K562 (cell line): ENCODE data around the gene FYB1. TPM values are rescaled to one million over a fixed set of nuclear protein-coding genes. Genes with fewer than 3 reads are reported as not detected.

Source experiments
- ASH1L ChIP-seq: fragments of 450-650 bp; IDR thresholded peaks from 2 replicates; pipeline ENCODE4 v1.6.1; 2018; ENCODE audit warnings: borderline replicate concordance, mild to moderate bottlenecking, low read depth; ENCODE audit not compliant: partially characterized antibody
- ATF2 ChIP-seq: sonication (generic); formaldehyde crosslinking; IDR thresholded peaks from 2 replicates; pipeline ENCODE4 v1.8.1; 2022; ENCODE audit warnings: missing genetic modification reagents
- ATF4 ChIP-seq: fragments of 450-650 bp; formaldehyde crosslinking; IDR thresholded peaks from 2 replicates; pipeline ENCODE4 v1.4.0; 2022; ENCODE audit warnings: mild to moderate bottlenecking, moderate library complexity
- CHD4 ChIP-seq: fragments of 200-600 bp; sonication (generic); IDR thresholded peaks from 3 replicates; pipeline ENCODE4 v1.6.1; 2012; ENCODE audit warnings: low read depth, mild to moderate bottlenecking, mixed read lengths, low read length, inconsistent platforms; ENCODE audit not compliant: insufficient read depth, insufficient replicate concordance, poor library complexity, severe bottlenecking
- CREB1 ChIP-seq, 2 experiments: sonication (generic) in 1 of 2; formaldehyde crosslinking in 1 of 2; IDR thresholded peaks; 2 replicates each; pipeline versions ENCODE4 v1.6.1 to v1.8.0; 2012 to 2022; ENCODE audit warnings: inconsistent platforms in 1 of 2, mild to moderate bottlenecking in 1 of 2, missing genetic modification reagents in 1 of 2, moderate library complexity in 1 of 2
- DEAF1 ChIP-seq: fragments of 450-650 bp; formaldehyde crosslinking; IDR thresholded peaks from 2 replicates; pipeline ENCODE4 v1.4.0; 2020; ENCODE audit warnings: mild to moderate bottlenecking, moderate library complexity
- E2F8 ChIP-seq: fragments of 450-650 bp; IDR thresholded peaks from 2 replicates; pipeline ENCODE4 v1.7.1; 2018; ENCODE audit warnings: mild to moderate bottlenecking, low read depth; ENCODE audit not compliant: partially characterized antibody
- EGR1 ChIP-seq: fragments of 450-650 bp; conservative IDR thresholded peaks from 2 replicates; pipeline ENCODE4 v1.6.1; 2017; ENCODE audit warnings: mild to moderate bottlenecking
- GABPA ChIP-seq: fragments of 200-800 bp; sonication (Bioruptor generic); conservative IDR thresholded peaks from 2 replicates; pipeline ENCODE4 v1.6.1; 2016; ENCODE audit warnings: low read depth, missing genetic modification characterization, missing compliant biosample characterization
- HDGF ChIP-seq: fragments of 450-650 bp; IDR thresholded peaks from 2 replicates; pipeline ENCODE4 v1.6.1; 2016
- NFE2 ChIP-seq: IDR thresholded peaks from 2 replicates; pipeline ENCODE4 v1.6.1; 2014; ENCODE audit warnings: antibody characterized with exemption, low read depth
- POLR2H ChIP-seq: IDR thresholded peaks from 2 replicates; pipeline ENCODE4 v1.6.1; 2016; ENCODE audit warnings: missing genetic modification characterization, low read depth, mild to moderate bottlenecking, control low read depth, missing compliant biosample characterization, moderate library complexity
- PRPF4 ChIP-seq: fragments of 200-400 bp; formaldehyde crosslinking; IDR thresholded peaks from one replicate; pipeline ENCODE4 v1.6.1; 2017; ENCODE audit warnings: low read length, low read depth, mild to moderate bottlenecking; ENCODE audit not compliant: insufficient read depth, poor library complexity, severe bottlenecking
- RFX1 ChIP-seq: fragments of 450-650 bp; IDR thresholded peaks from 2 replicates; pipeline ENCODE4 v1.6.1; 2016; ENCODE audit warnings: mild to moderate bottlenecking, moderate library complexity
- SP2 ChIP-seq: IDR thresholded peaks from 2 replicates; pipeline ENCODE4 v1.6.1; 2011; ENCODE audit warnings: mild to moderate bottlenecking, low read depth, low read length, moderate library complexity; ENCODE audit not compliant: poor library complexity, severe bottlenecking; ENCODE audit errors: extremely low read depth
- STAT5B ChIP-seq: fragments of 250-450 bp; sonication (Bioruptor Pico); IDR thresholded peaks from 2 replicates; pipeline ENCODE4 v1.8.0; 2021; ENCODE audit warnings: mild to moderate bottlenecking, inconsistent platforms
- ZBTB12 ChIP-seq: fragments of 250-450 bp; sonication (Bioruptor Pico); IDR thresholded peaks from 2 replicates; pipeline ENCODE4 v1.4.0; 2020
- ZFX ChIP-seq: sonication (generic); formaldehyde crosslinking; IDR thresholded peaks from 2 replicates; pipeline ENCODE4 v1.8.0; 2022; ENCODE audit warnings: mild to moderate bottlenecking, missing genetic modification reagents, moderate library complexity
- ZSCAN29 ChIP-seq: fragments of 450-650 bp; IDR thresholded peaks from 2 replicates; pipeline ENCODE4 v1.6.1; 2017
- polyA plus RNA-seq, 8 experiments: library from polyadenylated mRNA; depleted of rRNA in 4 of 8; stranded (reverse) in 5 of 8; unstranded in 3 of 8; fragments of >200 nt; fragmentation: Nextera tagmentation in 2 of 8; fragmentation: Illumina TruSeq in 1 of 8; extraction: Ambion mirVana in 2 of 8; extraction: Trizol in 1 of 8; gene quantifications; 2 replicates each; pipeline versions ENCODE4 v1.2.1 to v1.2.3, GENCODE V29; 2011 to 2014; ENCODE audit warnings: inconsistent platforms in 1 of 8, missing spikeins in 1 of 8
- total RNA-seq, 7 experiments: library from RNA; depleted of rRNA in 6 of 7; stranded (reverse); fragments of >200 nt in 6 of 7; fragmentation: Illumina TruSeq in 2 of 7; extraction: Trizol in 2 of 7; gene quantifications; 2 replicates each; pipeline versions ENCODE4 v1.2.1 to v1.2.3, GENCODE V29; 2011 to 2021; ENCODE audit warnings: low replicate concordance in 1 of 7

FYB1 gene
- total and polyA plus RNA-seq, 9 of the 15 experiments (the other 6 are each of a cell fraction or from before 2014, with no cell fraction given): 4.7 to 31.5 (median 9.7) TPM

- no peak for TF ChIP-seq STAT5B
- no peak for TF ChIP-seq PRPF4
- TF ChIP-seq CREB1 (IDR thresholded peaks at IDR 0.05): no peak
- TF ChIP-seq CREB1 (CRISPR knock-in tag; IDR thresholded peaks at IDR 0.05): no peak
- TF ChIP-seq ATF2 (CRISPR knock-in tag): no peak
- no peak for TF ChIP-seq E2F8
- no peak for TF ChIP-seq GABPA
- TF ChIP-seq RFX1: no peak
- TF ChIP-seq ASH1L: no peak
- TF ChIP-seq ZFX (CRISPR knock-in tag): peak; percentile 32; the same call in 1 of the 2 replicates
- TF ChIP-seq ZBTB12 (CRISPR knock-in tag): no peak
- TF ChIP-seq POLR2H (tag): no peak
- no peak for TF ChIP-seq SP2
- TF ChIP-seq HDGF: no peak
- no peak for TF ChIP-seq ZSCAN29
- TF ChIP-seq EGR1: no peak
- TF ChIP-seq ATF4: no peak
- TF ChIP-seq CHD4: no peak
- TF ChIP-seq NFE2: peak; percentile 13; the same call in 1 of the 2 replicates
- 0 out of 2 replicates have a peak, but pooled peaks have one; percentile 22 for TF ChIP-seq DEAF1
Measured at GRCh38 chr5:39167141-39167971, 52.0 kb downstream of the FYB1 start (continued).
